H1 (cell line): Measurements from ENCODE around the gene CTXN1.

Experiments used
- CREB1 ChIP-seq: IDR thresholded peaks from 2 replicates; pipeline ENCODE4 v1.6.1; 2012; ENCODE audit warnings: inconsistent platforms
- CTCF ChIP-seq, 3 experiments: IDR thresholded peaks; 1 replicate in 2 of 3; 2 replicates in 1 of 3; pipeline versions ENCODE4 v1.5.1 to v1.6.1; 2011; ENCODE audit warnings: low read length in 3 of 3, mild to moderate bottlenecking in 3 of 3, inconsistent platforms in 2 of 3, low read depth in 1 of 3, moderate library complexity in 1 of 3; ENCODE audit not compliant: insufficient read depth in 1 of 3; ENCODE audit errors: control extremely low read depth in 1 of 3
- EGR1 ChIP-seq: IDR thresholded peaks from 2 replicates; pipeline ENCODE4 v1.6.1; 2011; ENCODE audit warnings: low read depth, low read length, borderline replicate concordance
- EZH2 ChIP-seq: fragments of 200-600 bp; sonication (generic); IDR thresholded peaks from 2 replicates; pipeline ENCODE4 v1.7.1; 2012; ENCODE audit warnings: low read depth, mild to moderate bottlenecking, moderate library complexity, low read length, inconsistent platforms; ENCODE audit not compliant: severe bottlenecking
- HDAC2 ChIP-seq, 2 experiments: fragments of 300-600 bp in 1 of 2; sonication (generic) in 1 of 2; IDR thresholded peaks; 2 replicates each; pipeline ENCODE4 v1.6.1; 2011 to 2012; ENCODE audit warnings: low read depth in 2 of 2, low read length in 2 of 2, mild to moderate bottlenecking in 2 of 2, moderate library complexity in 2 of 2, borderline replicate concordance in 1 of 2, inconsistent platforms in 1 of 2
- MAX ChIP-seq: IDR thresholded peaks from 2 replicates; pipeline ENCODE4 v1.6.1; 2012; ENCODE audit warnings: inconsistent platforms
- NANOG ChIP-seq: IDR thresholded peaks from 2 replicates; pipeline ENCODE4 v1.6.1; 2011; ENCODE audit warnings: low read length, low read depth, mild to moderate bottlenecking, inconsistent platforms; ENCODE audit not compliant: insufficient read depth, poor library complexity, severe bottlenecking
- POLR2A ChIP-seq, 2 experiments: IDR thresholded peaks; 1 replicate in 1 of 2; 2 replicates in 1 of 2; pipeline ENCODE4 v1.6.1; 2011; ENCODE audit warnings: low read depth in 2 of 2, low read length in 2 of 2, mild to moderate bottlenecking in 2 of 2; ENCODE audit errors: control extremely low read depth in 1 of 2
- RAD21 ChIP-seq, 2 experiments: IDR thresholded peaks in 1 of 2; conservative IDR thresholded peaks in 1 of 2; 2 replicates each; pipeline ENCODE4 v1.6.1; 2011; ENCODE audit warnings: low read depth in 2 of 2, low read length in 2 of 2, improper control_type of control experiment in 1 of 2, inconsistent platforms in 1 of 2, mild to moderate bottlenecking in 1 of 2, moderate library complexity in 1 of 2
- RFX5 ChIP-seq: IDR thresholded peaks from 2 replicates; pipeline ENCODE4 v1.6.1; 2011; ENCODE audit warnings: low read depth, low read length, improper control_type of control experiment, borderline replicate concordance
- RNF2 ChIP-seq: fragments of 200-900, 300-1000 bp; sonication (generic); IDR thresholded peaks from 2 replicates; pipeline ENCODE4 v1.7.1; 2016; ENCODE audit warnings: borderline replicate concordance, low read depth, mild to moderate bottlenecking, antibody characterized with exemption, low read length; ENCODE audit not compliant: poor library complexity, severe bottlenecking; ENCODE audit errors: missing control alignments
- SP1 ChIP-seq: IDR thresholded peaks from 2 replicates; pipeline ENCODE4 v1.6.1; 2011; ENCODE audit warnings: low read depth, low read length
- YY1 ChIP-seq: IDR thresholded peaks from 2 replicates; pipeline ENCODE4 v1.6.1; 2011; ENCODE audit warnings: low read depth, mild to moderate bottlenecking, low read length

GRCh38 chr19:7912697-7913564 lies 13.0 kb downstream of the CTXN1 start:
- no peak for TF ChIP-seq RNF2
- no peak for TF ChIP-seq RAD21 (IDR thresholded peaks at IDR 0.05 in 1 of 2, conservative IDR thresholded peaks at IDR 0.05 in 1 of 2; ENCODE audit: low read depth in 2 of 2, low read length in 2 of 2)
- no peak for TF ChIP-seq RFX5
- TF ChIP-seq YY1 = no peak
- TF ChIP-seq EZH2 = no peak
- no peak for TF ChIP-seq MAX
- no peak for TF ChIP-seq EGR1
- TF ChIP-seq HDAC2 (IDR thresholded peaks at IDR 0.05; ENCODE audit: borderline replicate concordance in 1 of 2, low read depth in 2 of 2, low read length in 2 of 2) = no peak
- TF ChIP-seq SP1 = no peak
- no peak for TF ChIP-seq POLR2A (IDR thresholded peaks at IDR 0.05; ENCODE audit: control extremely low read depth in 1 of 2, low read depth in 2 of 2, low read length in 2 of 2)
- no peak for TF ChIP-seq CREB1
- TF ChIP-seq CTCF (IDR thresholded peaks at IDR 0.05; ENCODE audit: control extremely low read depth in 1 of 3, insufficient read depth in 1 of 3, low read depth in 1 of 3, low read length in 3 of 3) = no peak
- TF ChIP-seq NANOG = no peak
